ENCODE data around the gene ANKS1B. TPM values are rescaled to one million over a fixed set of nuclear protein-coding genes. Genes with fewer than 3 reads are reported as not detected.

The ANKS1B gene
- total and polyA plus RNA-seq, 5 donors, result 0.43 to 7.4 (median 3.3) TPM

DNA sequence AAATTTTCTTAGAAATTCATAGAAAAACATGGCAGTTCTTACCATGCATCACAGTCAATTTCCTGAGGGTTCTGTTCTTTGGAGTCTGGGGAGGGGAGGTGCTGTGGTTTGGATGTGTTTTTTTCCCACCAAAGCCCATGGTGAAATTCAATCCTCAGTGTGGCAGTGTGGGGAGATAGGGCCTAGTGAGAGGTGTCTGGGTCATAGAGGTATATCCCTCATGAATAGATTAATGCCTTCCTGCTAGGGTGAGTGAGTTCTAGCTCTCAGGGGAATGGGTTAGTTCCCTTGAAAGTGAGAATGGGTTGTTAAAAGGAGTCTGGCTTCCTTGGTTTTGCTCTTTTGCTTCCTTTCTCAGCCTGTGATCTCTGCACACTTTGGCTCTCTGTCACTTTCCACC is 1061.9 kb downstream of the ANKS1B start:
- H3K27me3 ChIP-seq (ENCODE audit: control insufficient read depth, insufficient read depth), result no peaks in the 10 kb centered on the region
- no peak overlapping the region for H3K27ac ChIP-seq (ENCODE audit: low read length)
- no peak overlapping the region for H3K4me3 ChIP-seq (ENCODE audit: low read length)
- ATAC-seq, result no peak
- intact Hi-C loops (cut with DNase I), result no loop called here
- no peaks in the 10 kb centered on the region for H3K9me3 ChIP-seq (ENCODE audit: control insufficient read depth, low read length)
- H3K4me1 ChIP-seq (ENCODE audit: control insufficient read depth, insufficient read depth, low read length), result no peaks in the 10 kb centered on the region
- DNase-seq, result no peak

DNA sequence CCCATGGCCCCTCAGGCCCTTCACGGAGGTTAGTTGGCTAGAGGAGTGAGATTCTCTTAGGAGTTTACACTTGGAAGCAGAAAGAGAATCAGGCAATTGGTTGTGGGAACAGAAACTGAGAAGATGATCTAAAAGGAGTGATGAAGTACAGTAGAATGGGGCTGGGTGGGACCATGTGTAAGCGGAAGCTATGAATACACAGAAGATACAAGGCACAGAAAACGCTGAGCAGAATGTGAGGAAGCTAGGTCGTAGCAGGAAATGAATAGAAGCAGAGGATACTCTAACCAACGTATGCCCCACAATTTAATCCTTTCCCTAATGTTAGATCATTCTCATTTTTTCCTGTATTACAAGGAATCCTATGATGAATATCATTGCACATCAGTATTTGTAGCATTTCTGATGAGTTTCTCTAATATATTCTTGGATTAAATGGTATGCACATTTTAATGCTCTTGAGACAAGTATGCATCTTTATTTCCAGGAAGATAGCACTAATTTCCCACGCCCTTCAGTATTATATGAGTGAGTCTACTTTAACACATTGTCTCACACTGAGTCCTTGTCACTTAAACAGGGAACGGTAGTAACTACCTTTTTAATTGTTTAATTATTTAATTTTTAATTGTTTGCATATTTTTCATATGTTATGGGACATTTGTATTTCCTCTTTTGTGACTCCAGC is 1066.4 kb downstream of the ANKS1B start:
- WGBS, result 76% methylated on average over 7 of the region's 7 CpGs
- H3K4me1 ChIP-seq (ENCODE audit: control insufficient read depth, insufficient read depth, low read length), result no peaks in the 10 kb centered on the region
- DNase-seq (no peak), ATAC-seq (no peak)
- H3K27ac ChIP-seq (ENCODE audit: low read length), result no peak overlapping the region
- no peaks in the 10 kb centered on the region for H3K27me3 ChIP-seq (ENCODE audit: control insufficient read depth, insufficient read depth)
- no peak overlapping the region for H3K4me3 ChIP-seq (ENCODE audit: low read length)
- intact Hi-C loops (cut with DNase I), result no loop called here
- no peaks in the 10 kb centered on the region for H3K9me3 ChIP-seq (ENCODE audit: control insufficient read depth, low read length)

DNA sequence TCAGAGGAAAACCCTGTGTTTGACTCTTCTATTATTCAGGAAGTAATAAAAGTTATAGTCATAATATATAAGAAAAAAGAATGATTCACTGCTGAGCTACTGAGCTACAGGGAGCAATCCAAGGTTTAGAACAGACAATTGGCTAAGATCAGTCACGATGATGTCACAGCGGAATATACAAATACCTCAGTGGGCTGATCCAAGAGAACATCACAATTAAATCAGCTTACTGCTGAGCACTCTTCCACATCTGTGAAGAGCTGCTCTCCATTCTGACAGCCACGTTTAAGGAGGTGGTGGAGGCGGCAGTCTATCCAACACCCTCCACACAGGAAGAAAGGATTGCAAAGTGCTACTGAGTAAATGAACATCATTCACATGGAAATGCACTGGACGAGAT is 1068.6 kb downstream of the ANKS1B start:
- no peak for ATAC-seq
- Histone ChIP-seq H3K27me3 (ENCODE audit: control insufficient read depth, insufficient read depth) (no peaks in the 10 kb centered on the region), H3K9me3 (ENCODE audit: control insufficient read depth, low read length) (no peaks in the 10 kb centered on the region), H3K4me1 (ENCODE audit: control insufficient read depth, insufficient read depth, low read length) (no peaks in the 10 kb centered on the region), H3K27ac (ENCODE audit: low read length) (no peak overlapping the region), H3K4me3 (ENCODE audit: low read length) (no peak overlapping the region)
- DNase-seq, result no peak
- intact Hi-C loops (cut with DNase I), result no loop called here
- WGBS, result 70% methylated on average over 5 of the region's 5 CpGs

DNA sequence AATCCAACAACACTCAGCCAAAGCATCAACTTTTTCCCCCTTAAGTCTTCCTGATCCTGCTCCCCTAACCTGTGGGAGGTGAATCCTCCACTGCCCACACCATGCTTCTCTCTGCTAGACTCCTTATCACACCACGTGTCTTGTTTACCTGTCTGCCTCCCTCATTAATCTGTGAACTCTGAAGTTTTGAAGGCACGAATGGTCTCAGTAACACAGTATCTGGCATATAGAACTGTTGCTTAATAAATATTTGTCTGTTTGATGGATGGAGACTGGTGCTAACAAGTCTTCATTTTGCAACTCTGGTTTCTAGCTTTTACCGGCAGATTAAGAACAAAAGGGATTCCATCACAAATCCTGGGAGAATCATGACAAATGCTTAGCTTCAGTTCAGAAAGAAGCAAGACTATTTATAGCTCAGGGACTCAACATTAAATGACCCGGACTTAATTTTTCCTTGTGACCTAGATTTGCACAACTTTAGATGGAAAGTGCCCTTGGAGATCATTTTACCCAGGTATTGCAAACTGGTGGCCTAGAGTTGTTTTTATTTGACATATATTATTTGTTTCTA is 1072.2 kb downstream of the ANKS1B start:
- ATAC-seq, result no peak
- 52% methylated on average over 4 of the region's 4 CpGs for WGBS
- DNase-seq, result no peak
- intact Hi-C loops (cut with DNase I), result no loop called here
- H3K27me3 ChIP-seq (ENCODE audit: control insufficient read depth, insufficient read depth), result no peaks in the 10 kb centered on the region
- no peak overlapping the region for H3K27ac ChIP-seq (ENCODE audit: low read length)
- H3K4me1 ChIP-seq (ENCODE audit: control insufficient read depth, insufficient read depth, low read length), result no peaks in the 10 kb centered on the region
- H3K4me3 ChIP-seq (ENCODE audit: low read length), result no peak overlapping the region
- no peaks in the 10 kb centered on the region for H3K9me3 ChIP-seq (ENCODE audit: control insufficient read depth, low read length)

DNA sequence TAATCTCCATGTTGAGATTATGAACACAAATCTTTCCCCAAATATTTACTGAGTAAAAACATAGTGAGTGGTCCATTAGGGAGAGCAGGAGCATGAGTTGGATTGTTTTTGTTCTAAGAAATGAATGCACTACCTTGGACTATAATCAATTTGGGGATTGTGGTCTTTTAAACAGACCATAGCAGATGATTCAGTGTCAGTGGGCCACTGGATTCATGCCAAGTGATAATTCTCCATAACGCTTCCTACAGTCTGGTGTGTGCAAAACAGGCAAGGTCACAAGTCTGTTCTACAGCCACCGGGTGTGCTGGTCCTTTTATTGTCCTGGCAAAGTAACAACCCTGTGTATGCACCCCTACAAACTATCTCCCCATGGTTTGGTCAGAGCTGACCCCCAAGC is 1073.3 kb downstream of the ANKS1B start:
- Histone ChIP-seq H3K27me3 (ENCODE audit: control insufficient read depth, insufficient read depth) (no peaks in the 10 kb centered on the region), H3K27ac (ENCODE audit: low read length) (no peak overlapping the region), H3K4me1 (ENCODE audit: control insufficient read depth, insufficient read depth, low read length) (no peaks in the 10 kb centered on the region), H3K9me3 (ENCODE audit: control insufficient read depth, low read length) (no peaks in the 10 kb centered on the region), H3K4me3 (ENCODE audit: low read length) (no peak overlapping the region)
- no peak for DNase-seq
- intact Hi-C loops (cut with DNase I), result no loop called here
- ATAC-seq, result no peak
- WGBS, result 53% methylated on average over 2 of the region's 2 CpGs

DNA sequence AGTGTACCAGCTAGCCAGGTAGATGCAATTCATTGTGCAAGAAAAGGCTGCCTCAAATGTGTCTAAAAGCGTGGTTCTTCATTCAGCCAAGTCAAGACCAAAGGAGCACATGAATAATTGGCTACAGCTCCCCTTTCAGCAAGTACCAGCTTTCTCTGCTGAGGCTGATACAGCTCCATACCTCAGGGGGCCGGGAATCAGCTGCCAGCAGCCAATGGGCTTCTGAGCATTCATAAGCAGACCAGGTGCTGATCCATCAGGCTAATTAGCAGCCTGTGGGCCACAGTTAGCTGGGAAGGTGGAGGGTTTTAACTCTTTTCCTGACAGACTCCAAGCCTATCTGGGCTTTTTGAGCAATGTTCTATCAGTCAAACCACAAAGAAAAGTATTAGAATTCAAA is 1075.0 kb downstream of the ANKS1B start:
- 24% methylated on average over 2 of the region's 2 CpGs for WGBS
- no peaks in the 10 kb centered on the region for H3K27me3 ChIP-seq (ENCODE audit: control insufficient read depth, insufficient read depth)
- H3K4me3 ChIP-seq (ENCODE audit: low read length), result no peak overlapping the region
- no peak overlapping the region for H3K27ac ChIP-seq (ENCODE audit: low read length)
- no peaks in the 10 kb centered on the region for H3K9me3 ChIP-seq (ENCODE audit: control insufficient read depth, low read length)
- DNase-seq, result no peak
- intact Hi-C loops (cut with DNase I), result no loop called here
- H3K4me1 ChIP-seq (ENCODE audit: control insufficient read depth, insufficient read depth, low read length), result no peaks in the 10 kb centered on the region
- no peak for ATAC-seq

DNA sequence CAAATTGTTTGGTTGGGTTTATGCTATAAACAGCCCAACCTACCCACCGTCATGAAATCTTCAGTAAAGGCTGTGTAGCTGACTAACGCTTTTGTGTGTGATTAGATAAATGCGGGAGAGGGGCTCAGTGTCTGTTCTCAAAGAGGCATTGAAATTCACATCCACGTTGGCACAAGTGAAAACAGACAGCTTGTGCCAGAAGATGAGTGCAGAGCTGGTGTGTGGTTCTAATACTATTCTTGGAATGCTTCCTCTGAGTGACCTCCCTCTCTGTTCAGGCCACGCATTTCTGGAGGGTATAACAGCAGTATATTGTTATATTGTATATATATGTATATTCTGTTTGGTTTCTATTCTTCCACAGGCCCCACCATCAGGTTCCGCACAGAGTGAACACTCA is 1075.9 kb downstream of the ANKS1B start:
- no peak overlapping the region for H3K27ac ChIP-seq (ENCODE audit: low read length)
- 54% methylated on average over 6 of the region's 6 CpGs for WGBS
- intact Hi-C loops (cut with DNase I), result no loop called here
- no peak overlapping the region for H3K4me3 ChIP-seq (ENCODE audit: low read length)
- H3K27me3 ChIP-seq (ENCODE audit: control insufficient read depth, insufficient read depth), result no peaks in the 10 kb centered on the region
- DNase-seq (no peak), ATAC-seq (no peak)
- H3K9me3 ChIP-seq (ENCODE audit: control insufficient read depth, low read length), result no peaks in the 10 kb centered on the region
- H3K4me1 ChIP-seq (ENCODE audit: control insufficient read depth, insufficient read depth, low read length), result no peaks in the 10 kb centered on the region

DNA sequence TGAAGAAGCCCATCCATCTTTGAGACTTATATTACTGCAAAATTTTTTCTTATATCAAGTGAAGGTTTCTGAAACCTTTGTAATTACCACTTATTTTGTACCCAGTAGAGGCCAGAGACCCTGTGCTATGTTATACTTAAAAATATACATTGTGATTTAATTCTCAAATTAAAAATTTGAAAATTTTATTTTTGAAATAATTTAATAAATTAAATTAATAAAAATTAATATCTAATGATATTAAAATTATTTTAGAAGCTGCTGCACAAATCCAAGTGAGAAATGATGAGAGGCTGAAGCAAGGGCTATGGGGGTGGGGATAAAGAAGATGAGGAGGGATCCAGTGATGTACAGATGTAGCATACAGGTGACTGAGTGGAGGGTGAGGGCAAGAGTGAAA is 1080.9 kb downstream of the ANKS1B start:
- H3K4me3 ChIP-seq (ENCODE audit: low read length), result no peak overlapping the region
- DNase-seq (no peak), ATAC-seq (no peak)
- H3K27ac ChIP-seq (ENCODE audit: low read length), result no peak overlapping the region
- H3K4me1 ChIP-seq (ENCODE audit: control insufficient read depth, insufficient read depth, low read length), result no peaks in the 10 kb centered on the region
- no peaks in the 10 kb centered on the region for H3K9me3 ChIP-seq (ENCODE audit: control insufficient read depth, low read length)
- intact Hi-C loops (cut with DNase I), result no loop called here
- H3K27me3 ChIP-seq (ENCODE audit: control insufficient read depth, insufficient read depth), result peaks cover 3% of the 10 kb centered on the region

DNA sequence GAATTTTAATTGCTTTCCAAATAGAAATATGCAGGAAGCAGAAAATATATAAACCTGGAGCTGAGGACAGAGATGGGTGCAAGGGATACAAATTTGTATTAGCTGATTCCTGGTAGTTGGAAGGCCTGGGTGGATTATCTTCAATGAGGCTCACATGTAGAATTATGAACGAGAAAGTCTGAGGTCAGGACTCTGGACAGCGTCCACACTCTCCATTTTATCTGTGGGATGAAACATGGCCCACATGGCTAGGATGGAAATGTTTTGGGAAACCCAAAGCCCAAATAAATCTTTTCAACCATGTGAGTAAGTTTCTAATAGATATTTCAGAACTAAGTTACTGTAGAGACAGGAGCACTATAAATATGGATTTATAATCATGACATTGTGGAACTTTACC is 1083.5 kb downstream of the ANKS1B start:
- H3K27ac ChIP-seq (ENCODE audit: low read length), result no peak overlapping the region
- H3K27me3 ChIP-seq (ENCODE audit: control insufficient read depth, insufficient read depth), result peaks cover 3% of the 10 kb centered on the region
- DNase-seq (no peak), ATAC-seq (no peak)
- WGBS, result 27% methylated on average over 2 of the region's 2 CpGs
- H3K4me1 ChIP-seq (ENCODE audit: control insufficient read depth, insufficient read depth, low read length), result no peaks in the 10 kb centered on the region
- no peaks in the 10 kb centered on the region for H3K9me3 ChIP-seq (ENCODE audit: control insufficient read depth, low read length)
- intact Hi-C loops (cut with DNase I), result no loop called here
- H3K4me3 ChIP-seq (ENCODE audit: low read length), result no peak overlapping the region

DNA sequence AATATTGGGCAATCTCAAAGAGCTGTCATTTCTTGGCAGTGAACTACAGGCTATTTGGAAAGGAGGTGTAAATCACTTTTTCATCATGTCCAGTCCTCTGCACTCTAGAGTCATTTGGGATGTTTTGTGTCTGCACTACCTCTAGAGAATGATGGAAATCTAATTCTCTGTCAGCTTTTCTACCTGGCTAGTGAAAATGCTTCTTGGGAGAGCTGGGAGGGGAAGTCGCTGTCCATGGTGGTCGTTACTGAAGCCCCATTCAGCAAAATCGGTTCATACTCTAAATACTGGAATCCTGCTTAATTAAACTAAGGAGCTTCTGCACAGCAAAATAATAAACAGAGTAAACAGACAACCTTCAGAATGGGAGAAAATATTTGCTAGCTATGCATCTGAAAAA is 1087.8 kb downstream of the ANKS1B start:
- no peak overlapping the region for H3K27ac ChIP-seq (ENCODE audit: low read length)
- H3K9me3 ChIP-seq (ENCODE audit: control insufficient read depth, low read length), result no peaks in the 10 kb centered on the region
- ATAC-seq (no peak), DNase-seq (no peak)
- WGBS, result 14% methylated on average over 3 of the region's 3 CpGs
- H3K27me3 ChIP-seq (ENCODE audit: control insufficient read depth, insufficient read depth), result peaks cover 4% of the 10 kb centered on the region
- H3K4me1 ChIP-seq (ENCODE audit: control insufficient read depth, insufficient read depth, low read length), result no peaks in the 10 kb centered on the region
- intact Hi-C loops (cut with DNase I), result no loop called here
- no peak overlapping the region for H3K4me3 ChIP-seq (ENCODE audit: low read length)

DNA sequence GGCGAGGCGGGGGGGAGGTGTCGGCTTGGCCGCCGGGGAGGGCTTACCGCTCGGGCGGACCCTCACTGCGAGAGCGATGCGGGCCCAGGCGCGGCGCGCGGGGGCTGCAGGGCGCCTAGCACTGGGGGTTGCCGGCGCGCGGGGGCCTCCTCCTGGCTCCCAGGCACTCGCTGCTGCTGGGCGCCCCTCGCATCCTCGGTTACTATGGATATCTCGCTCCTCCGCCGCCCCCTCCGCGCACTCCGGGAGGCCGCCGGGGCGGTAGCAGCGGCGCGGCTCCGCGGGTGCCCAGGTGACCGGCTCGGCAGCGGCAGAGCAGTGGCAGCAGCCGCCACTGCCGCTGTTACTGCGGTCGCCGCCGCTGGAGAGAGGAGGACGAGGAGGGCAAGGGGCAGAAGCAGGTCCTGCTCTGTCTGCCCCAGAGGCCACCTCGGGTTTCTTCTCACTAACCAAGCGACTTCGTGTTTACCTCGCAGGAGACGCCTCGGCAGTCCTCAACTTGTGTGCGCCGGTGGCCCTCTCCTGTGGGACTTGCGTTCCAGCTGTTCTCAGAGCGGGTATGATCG is 1089.6 kb downstream of the ANKS1B start:
- DNase-seq, result peak in 1 of 3 donors; percentile 37
- H3K4me3 ChIP-seq (ENCODE audit: low read length), result peak overlapping the region; percentile 33
- H3K27ac ChIP-seq (ENCODE audit: low read length), result no peak overlapping the region
- no peak for ATAC-seq
- intact Hi-C loops (cut with DNase I), result no loop called here
- peaks cover 4% of the 10 kb centered on the region for H3K27me3 ChIP-seq (ENCODE audit: control insufficient read depth, insufficient read depth)
- WGBS, result 2% methylated on average over 59 of the region's 60 CpGs
- H3K4me1 ChIP-seq (ENCODE audit: control insufficient read depth, insufficient read depth, low read length), result no peaks in the 10 kb centered on the region
- H3K9me3 ChIP-seq (ENCODE audit: control insufficient read depth, low read length), result no peaks in the 10 kb centered on the region

All from right cardiac atrium (tissue), 5 donors.